ENCODE measurements around the gene XIRP2.

The XIRP2 gene

GRCh38 chr2:167298017-167298416, 409.7 kb downstream of the XIRP2 start:
- Histone ChIP-seq H3K27ac (ENCODE audit: low read length) (no peak overlapping the region), H3K4me3 (ENCODE audit: low read length) (no peak overlapping the region), H3K27me3 (ENCODE audit: control insufficient read depth, insufficient read depth, low read length) (no peaks in the 10 kb centered on the region), H3K36me3 (ENCODE audit: control insufficient read depth, insufficient read depth, low read length) (no peaks in the 10 kb centered on the region), H3K4me1 (ENCODE audit: control insufficient read depth, insufficient read depth, low read length) (no peaks in the 10 kb centered on the region), H3K9me3 (ENCODE audit: control insufficient read depth, insufficient read depth, low read length) (no peaks in the 10 kb centered on the region)
- no peak for DNase-seq (ENCODE audit: low read depth, low spot score)
- no CpG with 5 or more reads among the region's 1 CpG for WGBS (ENCODE audit: insufficient coverage, insufficient read length)
